ENCODE measurements around the gene CLASRP.

The CLASRP gene

GRCh38 chr19:45059258-45059965 lies 20.6 kb downstream of the CLASRP start:
- TF ChIP-seq REST (IDR thresholded peaks at IDR 0.05; ENCODE audit: insufficient read depth in 1 of 2, low read depth in 2 of 2, low read length in 2 of 2), result no peak
- no peak for TF ChIP-seq SIN3A (IDR thresholded peaks at IDR 0.05; ENCODE audit: borderline replicate concordance, insufficient read depth, low read length)
- TF ChIP-seq POLR2AphosphoS5 (IDR thresholded peaks at IDR 0.05; ENCODE audit: low read depth, low read length), result no peak
- TF ChIP-seq TAF1 (IDR thresholded peaks at IDR 0.05; ENCODE audit: borderline replicate concordance, insufficient read depth, low read length), result no peak
- TF ChIP-seq FOXP2 (optimal IDR thresholded peaks at IDR 0.05; ENCODE audit: borderline replicate concordance, extremely low read depth, extremely low read length, insufficient read depth), result no peak

- TF ChIP-seq SIN3A (IDR thresholded peaks at IDR 0.05; ENCODE audit: borderline replicate concordance, insufficient read depth, low read length), result no peak
- no peak for TF ChIP-seq TAF1 (IDR thresholded peaks at IDR 0.05; ENCODE audit: borderline replicate concordance, insufficient read depth, low read length)
- TF ChIP-seq POLR2AphosphoS5 (IDR thresholded peaks at IDR 0.05; ENCODE audit: low read depth, low read length), result no peak
- no peak for TF ChIP-seq REST (IDR thresholded peaks at IDR 0.05; ENCODE audit: insufficient read depth in 1 of 2, low read depth in 2 of 2, low read length in 2 of 2)
- no peak for TF ChIP-seq FOXP2 (optimal IDR thresholded peaks at IDR 0.05; ENCODE audit: borderline replicate concordance, extremely low read depth, extremely low read length, insufficient read depth)
Observed at GRCh38 chr19:45061965-45062364, 23.1 kb downstream of the CLASRP start.

GRCh38 chr19:45063851-45064801 lies 25.3 kb downstream of the CLASRP start:
- TF ChIP-seq POLR2AphosphoS5 (IDR thresholded peaks at IDR 0.05; ENCODE audit: low read depth, low read length), result no peak
- TF ChIP-seq TAF1 (IDR thresholded peaks at IDR 0.05; ENCODE audit: borderline replicate concordance, insufficient read depth, low read length), result no peak
- no peak for TF ChIP-seq FOXP2 (optimal IDR thresholded peaks at IDR 0.05; ENCODE audit: borderline replicate concordance, extremely low read depth, extremely low read length, insufficient read depth)
- TF ChIP-seq REST (IDR thresholded peaks at IDR 0.05; ENCODE audit: insufficient read depth in 1 of 2, low read depth in 2 of 2, low read length in 2 of 2), result no peak
- TF ChIP-seq SIN3A (IDR thresholded peaks at IDR 0.05; ENCODE audit: borderline replicate concordance, insufficient read depth, low read length), result no peak

GRCh38 chr19:45066921-45067661 lies 28.2 kb downstream of the CLASRP start:
- TF ChIP-seq POLR2AphosphoS5 (IDR thresholded peaks at IDR 0.05; ENCODE audit: low read depth, low read length) (no peak), TAF1 (IDR thresholded peaks at IDR 0.05; ENCODE audit: borderline replicate concordance, insufficient read depth, low read length) (no peak), FOXP2 (optimal IDR thresholded peaks at IDR 0.05; ENCODE audit: borderline replicate concordance, extremely low read depth, extremely low read length, insufficient read depth) (no peak), REST (IDR thresholded peaks at IDR 0.05; ENCODE audit: insufficient read depth in 1 of 2, low read depth in 2 of 2, low read length in 2 of 2) (no peak), SIN3A (IDR thresholded peaks at IDR 0.05; ENCODE audit: borderline replicate concordance, insufficient read depth, low read length) (no peak)
